Effector memory CD8-positive, alpha-beta T cell (primary cell): ENCODE measurements around the gene HLA-DRA.
A peak's percentile ranks its signal among the peaks of the same experiment; 100 is the strongest.
"Not testable (repeated sequence)": the region's sequence is repeated elsewhere in the genome, so short reads cannot be mapped to it uniquely, and the experiment has no call there.

ENCODE experiments used
- ATAC-seq: fragments of 150-1000 bp; cut with Tn5 transposase; replicated peaks from 2 replicates; pipeline ENCODE4 v1.10.0; 2021; ENCODE audit warnings: mild to moderate bottlenecking, moderate library complexity
- DNase-seq, 3 experiments: peaks; one replicate each; pipeline ENCODE4 v3.0.0; 2021
- H3K27ac Mint-ChIP-seq, 2 donors: one replicate each; pipeline ENCODE4 v1.8.0; 2022; ENCODE audit warnings: mild to moderate bottlenecking in 2 of 2, mixed read lengths in 2 of 2, moderate library complexity in 2 of 2
- H3K27me3 Mint-ChIP-seq, 2 donors: one replicate each; pipeline ENCODE4 v1.8.0; 2022; ENCODE audit warnings: mixed read lengths in 2 of 2
- H3K36me3 Mint-ChIP-seq: one replicate; pipeline ENCODE4 v1.8.0; 2022; ENCODE audit warnings: mild to moderate bottlenecking, moderate library complexity, mixed read lengths; ENCODE audit not compliant: insufficient read depth
- H3K4me1 Mint-ChIP-seq, 2 donors: one replicate each; pipeline ENCODE4 v1.8.0; 2022; ENCODE audit warnings: low read depth in 2 of 2, mixed read lengths in 2 of 2
- H3K4me3 Mint-ChIP-seq, 2 donors: one replicate each; pipeline ENCODE4 v1.8.0; 2022; ENCODE audit warnings: mild to moderate bottlenecking in 2 of 2, mixed read lengths in 2 of 2, moderate library complexity in 2 of 2
- H3K9me3 Mint-ChIP-seq, 2 donors: one replicate each; pipeline ENCODE4 v1.8.0; 2022; ENCODE audit warnings: mixed read lengths in 2 of 2

Gene HLA-DRA

DNA sequence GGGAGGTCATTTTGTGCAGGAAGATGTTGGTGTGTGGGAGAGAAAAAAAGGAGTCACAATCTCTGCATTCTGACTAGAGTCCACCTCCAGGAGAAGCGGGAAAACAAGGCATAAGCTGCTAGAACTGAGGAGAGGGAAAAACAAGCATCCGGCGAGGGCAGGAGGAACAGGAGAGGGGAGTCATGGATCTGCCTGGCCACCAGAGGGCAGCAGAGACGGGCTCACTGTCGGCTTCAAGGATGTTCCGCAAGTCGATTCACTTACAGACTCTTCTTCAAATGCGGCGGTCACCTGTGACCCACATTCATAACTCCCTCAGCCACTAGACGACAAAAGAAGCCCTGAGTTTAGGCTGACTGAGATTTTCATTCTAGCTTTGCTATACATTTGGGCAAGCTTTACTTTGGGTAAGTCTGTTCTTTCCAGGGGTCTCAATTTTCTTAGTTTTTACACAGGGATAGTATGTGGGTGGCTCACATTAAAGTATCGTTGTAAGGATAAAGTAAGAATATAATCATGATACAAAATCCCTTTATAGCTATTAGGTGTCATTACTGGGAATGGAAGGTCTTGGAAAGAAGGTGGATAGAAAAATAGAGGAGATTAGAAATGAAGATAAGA is 26.1 kb upstream of the HLA-DRA start:
- Mint-ChIP-seq H3K36me3 (no peaks in the 10 kb centered on the region), H3K27me3 (peaks cover 57 to 69% of the 10 kb centered on the region in 2 donors), H3K4me1 (peaks cover 5 to 11% of the 10 kb centered on the region in 2 donors), H3K9me3 (no peaks in the 10 kb centered on the region), H3K4me3 (no peak overlapping the region), H3K27ac (no peak overlapping the region)
- DNase-seq, result peak; percentile 80 to 82 (median 82)
- ATAC-seq, result peak; percentile 94

DNA sequence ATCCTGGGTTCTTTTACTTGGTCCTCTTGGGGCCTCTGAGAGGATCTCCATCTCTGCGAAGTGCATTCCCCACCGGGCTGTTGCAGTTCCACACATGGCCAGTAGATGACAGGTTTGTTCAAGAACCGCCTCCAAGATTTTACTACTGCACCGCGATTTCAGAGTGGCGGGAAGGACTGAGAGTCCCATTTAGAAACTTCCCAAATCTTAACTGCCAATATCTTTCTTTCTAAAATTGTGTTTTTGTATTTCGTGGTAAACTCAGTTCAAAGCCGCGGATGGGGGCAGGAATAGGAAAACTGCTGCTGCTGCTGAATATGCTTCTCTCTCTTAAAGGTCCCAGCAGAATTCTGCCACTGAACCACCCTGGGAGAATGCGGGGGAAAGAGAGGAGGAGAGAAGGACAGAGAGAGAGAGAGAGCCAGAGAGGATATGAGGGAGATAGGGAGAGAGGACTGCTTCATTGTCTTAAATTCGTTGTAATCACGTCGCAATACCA is 24.1 kb upstream of the HLA-DRA start:
- no peak overlapping the region for H3K4me3 Mint-ChIP-seq
- peaks cover 5 to 11% of the 10 kb centered on the region in 2 donors for H3K4me1 Mint-ChIP-seq
- peak; percentile 66 to 83 (median 73) for DNase-seq
- H3K36me3 Mint-ChIP-seq, result no peaks in the 10 kb centered on the region
- H3K27ac Mint-ChIP-seq, result no peak overlapping the region
- no peaks in the 10 kb centered on the region for H3K9me3 Mint-ChIP-seq
- ATAC-seq, result peak; percentile 70
- H3K27me3 Mint-ChIP-seq, result peaks cover 67 to 80% of the 10 kb centered on the region in 2 donors

DNA sequence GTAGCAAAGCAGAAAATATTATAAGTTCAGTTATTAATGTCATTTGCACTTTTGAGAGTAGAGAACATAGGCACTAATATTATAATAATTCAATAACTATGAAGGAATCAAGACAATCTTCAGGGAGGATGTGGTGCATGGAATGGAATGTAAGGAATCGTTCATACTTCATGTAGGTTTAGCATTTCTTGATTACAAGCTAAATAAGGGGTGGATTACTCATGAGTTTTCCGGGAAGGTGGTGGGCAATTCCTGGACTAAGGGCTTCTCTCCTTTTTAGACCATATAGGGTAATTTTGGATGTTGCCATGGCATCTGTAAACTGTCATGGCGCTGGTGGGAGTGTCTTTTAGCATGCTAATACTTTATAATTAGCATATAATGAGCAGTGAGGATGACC is 23.7 kb upstream of the HLA-DRA start:
- no peak overlapping the region for H3K27ac Mint-ChIP-seq
- peaks cover 5 to 11% of the 10 kb centered on the region in 2 donors for H3K4me1 Mint-ChIP-seq
- DNase-seq (no peak), ATAC-seq (no peak)
- no peak overlapping the region for H3K4me3 Mint-ChIP-seq
- peaks cover 64 to 82% of the 10 kb centered on the region in 2 donors for H3K27me3 Mint-ChIP-seq
- no peaks in the 10 kb centered on the region for H3K9me3 Mint-ChIP-seq
- H3K36me3 Mint-ChIP-seq, result no peaks in the 10 kb centered on the region

DNA sequence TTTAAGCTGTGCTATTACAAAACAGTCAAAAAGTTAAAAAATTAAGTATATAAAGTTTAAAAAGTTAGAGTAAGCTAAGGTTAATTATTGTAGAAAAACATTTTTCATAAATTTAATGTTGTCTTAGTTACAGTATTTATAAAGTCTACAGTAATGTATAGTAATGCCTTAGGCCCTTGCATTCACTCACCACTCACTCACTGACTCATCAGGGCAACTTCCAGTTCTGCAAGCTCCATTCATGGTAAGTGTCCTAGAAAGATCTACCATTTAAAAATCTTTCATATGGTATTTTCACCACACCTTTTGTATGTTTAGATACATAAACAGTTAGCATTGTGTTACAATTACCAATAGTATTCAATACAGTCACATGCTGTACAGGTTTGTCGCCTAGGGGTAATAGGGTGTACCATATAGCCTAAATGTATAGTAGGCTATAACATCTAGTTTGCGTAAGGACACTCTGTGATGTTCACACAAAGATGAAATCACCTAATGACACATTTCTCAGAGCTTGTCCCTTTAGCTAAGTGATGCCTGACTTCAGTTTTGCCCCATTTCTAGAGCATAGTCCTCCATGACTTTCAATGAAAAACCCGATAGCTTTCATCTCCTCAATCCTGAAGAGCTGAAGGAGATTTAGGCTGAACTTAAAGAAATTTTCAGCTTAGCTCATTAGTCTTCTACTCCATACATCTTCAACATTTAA is 14.9 kb upstream of the HLA-DRA start:
- H3K27ac Mint-ChIP-seq, result no peak overlapping the region

DNA sequence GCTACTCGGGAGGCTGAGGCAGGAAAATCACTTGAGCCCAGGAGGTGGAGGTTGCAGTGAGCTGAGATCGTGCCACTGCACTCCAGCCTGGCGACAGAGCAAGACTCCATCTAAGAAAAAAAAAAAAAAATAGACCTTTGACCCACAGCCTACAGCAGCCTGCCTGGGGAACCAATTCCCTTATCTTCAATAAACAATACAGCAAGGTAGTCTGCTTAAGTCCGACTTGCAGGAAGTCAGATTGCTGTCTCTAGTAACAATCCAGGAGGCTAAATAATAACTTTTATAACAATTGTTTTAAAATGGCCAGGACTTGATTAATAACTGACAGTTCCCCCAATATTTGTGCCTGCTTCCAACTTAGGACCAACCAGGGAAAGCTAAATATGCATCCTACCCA is 13.3 kb upstream of the HLA-DRA start:
- H3K27ac Mint-ChIP-seq, result no peak overlapping the region
- ATAC-seq, result no peak
- no peak for DNase-seq
- peaks cover 10 to 25% of the 10 kb centered on the region in 2 donors for H3K27me3 Mint-ChIP-seq
- H3K36me3 Mint-ChIP-seq, result no peaks in the 10 kb centered on the region
- H3K4me1 Mint-ChIP-seq, result no peaks in the 10 kb centered on the region
- H3K4me3 Mint-ChIP-seq, result no peak overlapping the region
- H3K9me3 Mint-ChIP-seq, result no peaks in the 10 kb centered on the region

More for the DNA sequence above, 14.9 kb upstream of the HLA-DRA start:
- no peak for ATAC-seq
- peaks cover 26 to 30% of the 10 kb centered on the region in 2 donors for H3K27me3 Mint-ChIP-seq
- H3K4me3 Mint-ChIP-seq, result no peak overlapping the region
- H3K9me3 Mint-ChIP-seq, result no peaks in the 10 kb centered on the region
- no peaks in the 10 kb centered on the region for H3K36me3 Mint-ChIP-seq
- DNase-seq, result no peak
- no peaks in the 10 kb centered on the region for H3K4me1 Mint-ChIP-seq

DNA sequence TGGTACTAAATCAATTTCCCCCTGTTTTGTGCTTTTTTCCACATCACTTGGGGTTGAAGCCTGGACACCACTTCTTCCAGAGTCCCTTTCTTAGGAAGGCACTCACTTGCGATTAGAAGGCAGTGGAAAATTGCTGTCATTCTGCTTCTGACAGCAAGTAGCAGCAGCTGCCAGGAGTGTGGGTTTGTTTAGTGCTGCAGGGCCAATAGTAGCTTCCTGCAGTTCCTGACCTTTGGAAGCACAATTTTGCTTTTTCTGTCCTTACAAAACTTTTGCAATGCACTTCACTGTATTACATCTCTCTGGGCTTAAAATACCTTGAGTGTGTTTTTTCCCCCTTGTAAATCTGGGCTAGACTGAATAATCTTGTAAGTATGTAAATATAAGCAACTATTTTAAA is 12.5 kb upstream of the HLA-DRA start:
- peaks cover 2 to 19% of the 10 kb centered on the region in 2 donors for H3K27me3 Mint-ChIP-seq
- no peaks in the 10 kb centered on the region for H3K9me3 Mint-ChIP-seq
- DNase-seq, result no peak
- no peak overlapping the region for H3K4me3 Mint-ChIP-seq
- no peak overlapping the region for H3K27ac Mint-ChIP-seq
- no peaks in the 10 kb centered on the region for H3K36me3 Mint-ChIP-seq
- H3K4me1 Mint-ChIP-seq, result no peaks in the 10 kb centered on the region
- ATAC-seq, result no peak

DNA sequence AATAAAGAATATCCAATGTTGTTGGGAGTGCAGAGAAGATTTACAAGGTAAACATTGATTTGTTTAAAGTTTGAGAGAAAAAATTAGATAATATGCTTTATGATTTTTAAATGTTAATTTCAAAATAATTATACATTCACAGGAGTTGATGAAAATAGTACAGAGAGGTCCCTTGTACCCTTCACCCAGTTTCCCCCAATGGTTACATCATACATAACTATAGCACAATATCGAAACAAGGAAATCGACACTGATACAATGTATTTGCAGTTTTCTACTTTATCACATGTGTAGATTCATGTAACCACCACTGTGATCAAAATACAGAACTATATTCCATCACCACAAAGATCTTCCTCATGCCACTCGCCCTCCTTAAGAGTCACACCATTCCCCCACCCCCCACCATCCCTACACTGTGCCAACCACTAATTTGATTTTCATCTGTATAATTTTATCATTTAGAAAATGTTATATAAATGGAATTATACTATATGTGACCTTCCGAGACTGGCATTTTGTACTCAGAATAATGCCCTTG is 11.7 kb upstream of the HLA-DRA start:
- Mint-ChIP-seq H3K4me1 (no peaks in the 10 kb centered on the region), H3K27ac (no peak overlapping the region), H3K9me3 (no peaks in the 10 kb centered on the region), H3K27me3 (peaks cover 0 to 12% of the 10 kb centered on the region in 2 donors), H3K4me3 (no peak overlapping the region), H3K36me3 (no peaks in the 10 kb centered on the region)
- ATAC-seq, result no peak
- no peak for DNase-seq

DNA sequence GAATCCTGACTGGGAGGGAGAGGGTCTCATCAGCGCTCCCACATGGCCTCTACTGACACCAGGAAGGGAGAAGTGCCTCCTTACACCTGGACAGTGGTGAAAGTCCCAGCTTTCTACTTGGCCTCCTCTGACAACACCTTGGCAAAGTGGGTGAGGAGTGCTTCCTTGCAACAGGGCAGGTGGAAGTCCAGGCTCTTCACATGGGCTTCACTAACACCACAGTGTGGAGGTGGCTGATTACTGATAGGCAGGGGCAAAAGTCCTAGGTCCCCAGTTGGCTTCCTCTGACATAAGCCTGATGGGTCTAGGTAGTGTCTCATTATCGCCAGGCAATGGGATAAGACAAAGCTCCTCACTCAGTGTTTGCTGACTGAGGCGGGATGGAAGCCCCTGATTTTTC is 9.5 kb upstream of the HLA-DRA start:
- no peak for DNase-seq
- H3K9me3 Mint-ChIP-seq, result no peaks in the 10 kb centered on the region
- H3K36me3 Mint-ChIP-seq, result no peaks in the 10 kb centered on the region
- H3K4me1 Mint-ChIP-seq, result no peaks in the 10 kb centered on the region
- ATAC-seq, result no peak
- peaks cover 0 to 5% of the 10 kb centered on the region in 2 donors for H3K27me3 Mint-ChIP-seq
- no peak overlapping the region for H3K4me3 Mint-ChIP-seq
- H3K27ac Mint-ChIP-seq, result no peak overlapping the region

DNA sequence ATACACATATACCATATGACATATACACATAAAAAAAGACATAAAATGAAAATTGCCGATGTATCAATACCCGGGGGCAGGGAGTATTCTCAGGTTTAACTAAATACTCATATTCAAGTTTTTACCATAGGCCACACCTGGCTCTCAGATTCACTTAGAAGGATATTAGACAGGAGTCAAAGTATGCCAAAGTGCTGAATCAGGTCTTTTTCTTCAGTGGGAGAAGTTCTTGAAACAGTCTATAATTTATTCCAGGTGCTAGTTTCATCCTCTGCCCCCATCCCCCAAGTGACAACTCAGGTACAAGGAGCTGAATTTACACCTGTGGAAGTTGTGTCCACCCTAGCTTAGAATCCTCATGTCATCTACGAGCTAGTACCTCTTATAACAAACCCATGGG is 8.5 kb upstream of the HLA-DRA start:
- ATAC-seq, result no peak
- H3K36me3 Mint-ChIP-seq, result no peaks in the 10 kb centered on the region
- peaks cover 0 to 5% of the 10 kb centered on the region in 2 donors for H3K27me3 Mint-ChIP-seq
- H3K27ac Mint-ChIP-seq, result no peak overlapping the region
- no peak for DNase-seq
- no peaks in the 10 kb centered on the region for H3K4me1 Mint-ChIP-seq
- no peak overlapping the region for H3K4me3 Mint-ChIP-seq
- no peaks in the 10 kb centered on the region for H3K9me3 Mint-ChIP-seq

DNA sequence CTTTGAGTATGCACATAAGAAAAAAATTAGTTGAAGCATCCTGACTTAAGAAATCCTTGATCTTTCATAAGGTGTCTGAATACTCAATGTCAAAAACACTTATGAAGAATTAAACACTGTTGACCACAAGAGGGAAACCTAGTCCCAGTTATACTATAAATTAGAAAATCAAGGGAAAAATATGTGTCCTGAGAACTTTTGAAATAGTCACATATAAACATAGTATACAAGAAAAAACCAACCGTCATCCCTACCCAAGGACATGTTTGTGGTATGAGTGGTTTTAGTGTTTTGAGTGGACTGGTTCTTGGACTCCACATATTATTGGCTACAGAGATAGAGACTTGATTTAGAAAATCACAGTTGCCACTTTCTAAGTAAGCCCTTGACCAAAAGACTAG is 7.6 kb upstream of the HLA-DRA start:
- ATAC-seq (peak; percentile 47), DNase-seq (no peak)
- Mint-ChIP-seq H3K4me3 (no peak overlapping the region), H3K4me1 (no peaks in the 10 kb centered on the region), H3K36me3 (no peaks in the 10 kb centered on the region), H3K27me3 (no peaks in the 10 kb centered on the region), H3K27ac (no peak overlapping the region), H3K9me3 (no peaks in the 10 kb centered on the region)

DNA sequence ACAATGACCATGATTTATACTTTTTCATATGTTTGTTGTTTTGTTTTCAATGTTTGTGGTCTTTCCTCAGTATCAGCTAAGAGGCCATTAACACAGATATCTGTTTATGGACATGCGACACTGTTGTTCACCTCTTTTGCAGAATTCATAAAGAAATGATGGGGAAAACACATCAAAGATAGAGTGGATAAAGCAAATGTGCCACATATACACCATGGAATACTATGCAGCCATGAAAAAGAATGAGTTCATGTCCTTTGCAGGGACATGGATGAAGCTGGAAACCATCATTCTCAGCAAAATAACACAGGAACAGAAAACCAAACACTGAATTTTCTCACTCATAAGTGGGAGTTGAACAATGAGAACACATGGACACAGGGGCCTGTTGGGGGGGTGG is 5.7 kb upstream of the HLA-DRA start:
- ATAC-seq, H3K36me3 Mint-ChIP-seq, H3K27me3 Mint-ChIP-seq, H3K4me3 Mint-ChIP-seq, H3K4me1 Mint-ChIP-seq, DNase-seq, H3K27ac Mint-ChIP-seq, H3K9me3 Mint-ChIP-seq: not testable (repeated sequence)

DNA sequence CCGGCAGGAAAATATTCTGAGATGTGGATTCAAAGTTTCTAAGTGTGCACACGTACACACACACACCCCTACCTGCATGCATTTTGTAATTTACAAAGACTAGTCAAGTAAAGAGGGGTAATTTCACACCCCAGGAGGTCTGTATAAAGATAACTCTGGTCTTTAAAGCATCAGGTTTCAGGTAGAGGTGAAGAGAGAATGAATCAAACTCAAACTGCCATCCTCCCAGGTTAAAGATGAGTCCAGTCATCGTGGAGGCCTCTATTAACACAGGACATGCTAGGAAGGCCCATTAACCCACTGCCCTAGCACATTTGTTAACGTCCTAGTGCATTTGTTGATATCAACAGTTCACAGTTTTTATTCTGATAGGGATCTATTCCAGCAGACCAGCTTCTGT is 3.5 kb upstream of the HLA-DRA start:
- H3K4me1 Mint-ChIP-seq, result peaks cover 8 to 15% of the 10 kb centered on the region in 2 donors
- ATAC-seq, result no peak
- H3K27me3 Mint-ChIP-seq, result peaks cover 0 to 14% of the 10 kb centered on the region in 2 donors
- H3K36me3 Mint-ChIP-seq, result no peaks in the 10 kb centered on the region
- H3K4me3 Mint-ChIP-seq, result no peak overlapping the region
- H3K27ac Mint-ChIP-seq, result peak overlapping the region in 1 of 2 donors; percentile 39
- no peak for DNase-seq
- H3K9me3 Mint-ChIP-seq, result no peaks in the 10 kb centered on the region

DNA sequence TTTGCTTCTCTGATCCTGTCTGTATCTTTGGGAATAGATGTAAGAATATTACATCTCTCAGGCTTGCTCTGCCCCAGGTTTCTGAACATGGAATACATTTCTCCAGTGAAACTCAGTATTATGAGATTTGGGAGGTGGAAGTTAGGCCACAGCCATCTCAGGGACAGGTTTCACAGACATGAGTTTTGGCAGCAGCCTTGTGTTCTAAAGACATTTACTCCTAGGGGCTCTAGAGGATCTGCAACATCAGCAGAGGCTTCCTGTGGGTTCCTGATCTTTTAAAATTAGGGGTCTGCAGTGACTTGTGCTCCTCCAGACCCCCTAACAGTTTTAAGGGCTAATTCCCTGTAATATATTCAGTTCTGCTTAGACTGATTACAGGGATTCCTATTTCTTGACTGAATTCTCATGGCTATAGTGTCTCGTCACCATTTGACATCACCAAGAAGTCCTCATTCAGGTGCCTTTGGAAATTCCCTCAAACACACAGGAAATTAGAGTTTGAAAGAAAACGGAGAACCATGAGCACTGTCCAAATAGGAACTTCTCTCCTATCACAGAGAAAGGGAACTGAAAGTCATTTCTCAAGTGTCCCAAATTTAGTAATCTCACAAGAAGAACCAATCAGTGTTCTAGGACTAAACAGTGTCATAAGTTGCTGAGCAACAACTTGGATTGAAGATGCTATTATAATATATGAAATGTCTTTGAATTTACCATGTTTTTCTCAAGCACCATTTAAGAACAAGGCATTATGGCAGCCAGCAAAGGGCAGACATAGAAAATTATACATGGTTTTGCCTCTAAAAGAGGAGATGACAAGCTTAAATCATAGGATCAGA is 2.5 kb upstream of the HLA-DRA start:
- no peak overlapping the region for H3K4me3 Mint-ChIP-seq
- peak; percentile 60 for ATAC-seq
- H3K4me1 Mint-ChIP-seq, result peaks cover 9 to 22% of the 10 kb centered on the region in 2 donors
- H3K36me3 Mint-ChIP-seq, result no peaks in the 10 kb centered on the region
- H3K27me3 Mint-ChIP-seq, result peaks cover 0 to 14% of the 10 kb centered on the region in 2 donors
- DNase-seq, result no peak
- H3K9me3 Mint-ChIP-seq, result no peaks in the 10 kb centered on the region
- peak overlapping the region in 1 of 2 donors; percentile 39 for H3K27ac Mint-ChIP-seq
